ENCODE results near the gene RIMBP2. TPM values are rescaled to one million over a fixed set of nuclear protein-coding genes. Genes with fewer than 3 reads are reported as not detected.

The RIMBP2 gene
- total and polyA plus RNA-seq, 4 donors = 0.05 to 2.9 (median 0.95) TPM

DNA sequence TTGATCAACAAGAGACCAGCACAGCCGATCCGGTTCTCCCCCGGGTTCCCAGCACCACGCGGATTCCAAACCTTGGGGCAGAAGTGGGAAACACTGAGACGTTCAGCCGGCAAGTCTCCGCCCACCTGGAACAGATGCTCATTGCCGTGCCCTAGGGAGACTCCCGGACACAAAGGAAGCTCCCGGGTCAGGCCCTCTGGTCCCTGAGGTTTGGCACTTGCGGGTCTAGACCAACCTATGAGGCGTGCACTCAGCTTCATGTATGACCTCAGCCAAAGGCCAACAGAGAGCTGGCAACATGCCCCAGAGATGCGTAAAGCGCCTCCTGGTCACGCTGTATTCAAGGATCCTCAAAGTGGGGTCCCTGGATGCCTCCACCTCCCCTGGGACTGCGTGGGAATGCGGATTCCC is 2.5 kb downstream of the RIMBP2 start:
- 22 to 37% methylated on average over 18 of the region's 18 CpGs for WGBS, 2 donors
- TF ChIP-seq, protein P1, sequence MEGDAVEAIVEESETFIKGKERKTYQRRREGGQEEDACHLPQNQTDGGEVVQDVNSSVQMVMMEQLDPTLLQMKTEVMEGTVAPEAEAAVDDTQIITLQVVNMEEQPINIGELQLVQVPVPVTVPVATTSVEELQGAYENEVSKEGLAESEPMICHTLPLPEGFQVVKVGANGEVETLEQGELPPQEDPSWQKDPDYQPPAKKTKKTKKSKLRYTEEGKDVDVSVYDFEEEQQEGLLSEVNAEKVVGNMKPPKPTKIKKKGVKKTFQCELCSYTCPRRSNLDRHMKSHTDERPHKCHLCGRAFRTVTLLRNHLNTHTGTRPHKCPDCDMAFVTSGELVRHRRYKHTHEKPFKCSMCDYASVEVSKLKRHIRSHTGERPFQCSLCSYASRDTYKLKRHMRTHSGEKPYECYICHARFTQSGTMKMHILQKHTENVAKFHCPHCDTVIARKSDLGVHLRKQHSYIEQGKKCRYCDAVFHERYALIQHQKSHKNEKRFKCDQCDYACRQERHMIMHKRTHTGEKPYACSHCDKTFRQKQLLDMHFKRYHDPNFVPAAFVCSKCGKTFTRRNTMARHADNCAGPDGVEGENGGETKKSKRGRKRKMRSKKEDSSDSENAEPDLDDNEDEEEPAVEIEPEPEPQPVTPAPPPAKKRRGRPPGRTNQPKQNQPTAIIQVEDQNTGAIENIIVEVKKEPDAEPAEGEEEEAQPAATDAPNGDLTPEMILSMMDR (IDR thresholded peaks at IDR 0.05; ENCODE audit: control extremely low read depth, extremely low read depth) = no peak

DNA sequence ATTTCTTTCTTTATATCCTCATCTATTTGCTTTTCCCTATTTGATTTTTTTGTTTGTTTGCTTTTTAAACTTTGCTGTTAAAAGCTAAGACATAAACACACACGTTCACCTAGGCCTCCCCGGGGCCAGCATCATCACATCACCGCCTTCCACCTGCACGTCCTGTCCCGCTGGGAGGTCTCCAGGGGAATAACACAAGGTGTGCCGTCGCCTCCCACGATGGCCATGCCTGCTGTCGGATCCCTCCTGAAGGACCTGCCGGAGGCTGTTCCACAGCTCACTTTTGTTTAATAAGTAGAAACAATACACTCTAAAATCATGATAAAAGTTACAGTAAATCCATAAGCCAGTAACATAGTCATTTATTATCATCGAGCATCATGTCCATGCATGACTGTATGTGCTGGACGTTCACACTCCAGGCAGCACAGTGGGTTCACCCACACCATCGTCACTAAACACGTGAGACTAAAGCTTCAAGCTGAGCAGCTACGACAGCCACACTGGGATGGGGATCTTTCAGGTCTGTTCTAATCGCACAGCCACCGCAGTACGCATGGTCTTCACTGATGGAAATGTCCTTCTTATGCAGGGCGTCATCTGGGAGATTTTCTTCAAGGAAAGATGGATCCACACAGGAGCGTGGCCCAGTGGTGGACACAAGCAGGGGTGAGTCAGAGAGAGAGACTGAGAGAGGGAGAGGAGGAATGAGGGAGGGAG is 3.6 kb downstream of the RIMBP2 start:
- TF ChIP-seq, protein P1 (IDR thresholded peaks at IDR 0.05; ENCODE audit: control extremely low read depth, extremely low read depth) = no peak
- Histone ChIP-seq H3K9ac (ENCODE audit: insufficient read depth in 1 of 2, low read length in 2 of 2) (no peak overlapping the region), H3K36me3 (ENCODE audit: control insufficient read depth in 4 of 4, insufficient read depth in 4 of 4, low read length in 4 of 4) (no peaks in the 10 kb centered on the region), H3K27ac (ENCODE audit: low read depth in 1 of 2, low read length in 1 of 2) (no peak overlapping the region), H3K27me3 (ENCODE audit: control insufficient read depth in 3 of 3, insufficient read depth in 3 of 3, low read length in 2 of 3) (peaks cover 21 to 44% (median 23%) of the 10 kb centered on the region in 3 donors), H3K4me3 (no peak overlapping the region), H3K9me3 (ENCODE audit: control insufficient read depth in 4 of 4, insufficient read depth in 3 of 4, low read length in 3 of 4) (peaks cover 0 to 12% (median under 1%) of the 10 kb centered on the region in 4 donors), H3K4me1 (ENCODE audit: control insufficient read depth in 5 of 5, insufficient read depth in 5 of 5, low read length in 5 of 5) (peaks cover 0 to 17% (median 13%) of the 10 kb centered on the region in 5 donors)
- 77 to 89% methylated on average over 20 of the region's 20 CpGs for WGBS, 2 donors
- ATAC-seq (ENCODE audit: insufficient read depth, low FRiP score) (no peak), DNase-seq (no peak)

More for the DNA sequence above, 2.5 kb downstream of the RIMBP2 start:
- Histone ChIP-seq H3K9ac (ENCODE audit: insufficient read depth in 1 of 2, low read length in 2 of 2) (no peak overlapping the region), H3K27me3 (ENCODE audit: control insufficient read depth in 3 of 3, insufficient read depth in 3 of 3, low read length in 2 of 3) (peaks cover 21 to 44% (median 23%) of the 10 kb centered on the region in 3 donors), H3K27ac (ENCODE audit: low read depth in 1 of 2, low read length in 1 of 2) (no peak overlapping the region), H3K9me3 (ENCODE audit: control insufficient read depth in 4 of 4, insufficient read depth in 3 of 4, low read length in 3 of 4) (peaks cover 0 to 19% (median 3%) of the 10 kb centered on the region in 4 donors), H3K4me3 (no peak overlapping the region), H3K36me3 (ENCODE audit: control insufficient read depth in 4 of 4, insufficient read depth in 4 of 4, low read length in 4 of 4) (no peaks in the 10 kb centered on the region), H3K4me1 (ENCODE audit: control insufficient read depth in 5 of 5, insufficient read depth in 5 of 5, low read length in 5 of 5) (peaks cover 0 to 17% (median 13%) of the 10 kb centered on the region in 5 donors)
- DNase-seq (no peak), ATAC-seq (ENCODE audit: insufficient read depth, low FRiP score) (no peak)

DNA sequence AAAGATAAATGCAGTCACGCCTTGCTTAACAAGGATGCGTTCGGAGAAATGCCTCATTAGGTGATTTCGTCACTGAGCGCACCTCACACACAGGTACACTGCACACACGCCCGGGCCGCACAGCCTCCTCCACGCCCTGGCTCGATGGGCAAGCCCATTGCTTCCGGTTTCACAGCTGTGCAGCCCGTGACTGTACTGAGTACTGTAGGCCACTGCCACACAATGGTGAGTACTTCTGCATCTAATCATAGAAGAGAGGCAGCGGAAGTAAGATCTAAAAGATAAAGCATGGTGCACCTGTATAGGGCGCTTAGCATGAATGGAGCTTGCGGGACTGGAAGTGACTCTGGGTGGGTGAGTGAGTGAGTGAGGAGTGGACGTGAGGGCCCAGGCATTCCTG is 4.3 kb downstream of the RIMBP2 start:
- DNase-seq (no peak), ATAC-seq (ENCODE audit: insufficient read depth, low FRiP score) (no peak)
- H3K4me3 ChIP-seq = no peak overlapping the region
- H3K4me1 ChIP-seq (ENCODE audit: control insufficient read depth in 5 of 5, insufficient read depth in 5 of 5, low read length in 5 of 5) = peaks cover 0 to 15% (median 13%) of the 10 kb centered on the region in 5 donors
- no peak overlapping the region for H3K27ac ChIP-seq (ENCODE audit: low read depth in 1 of 2, low read length in 1 of 2)
- peaks cover 17 to 36% (median 21%) of the 10 kb centered on the region in 3 donors for H3K27me3 ChIP-seq (ENCODE audit: control insufficient read depth in 3 of 3, insufficient read depth in 3 of 3, low read length in 2 of 3)
- WGBS, 2 donors = 87 to 89% methylated on average over 16 of the region's 16 CpGs
- H3K9ac ChIP-seq (ENCODE audit: insufficient read depth in 1 of 2, low read length in 2 of 2) = no peak overlapping the region
- TF ChIP-seq, protein P1 (IDR thresholded peaks at IDR 0.05; ENCODE audit: control extremely low read depth, extremely low read depth) = no peak
- peaks cover 0 to 10% (median 0%) of the 10 kb centered on the region in 4 donors for H3K9me3 ChIP-seq (ENCODE audit: control insufficient read depth in 4 of 4, insufficient read depth in 3 of 4, low read length in 3 of 4)
- H3K36me3 ChIP-seq (ENCODE audit: control insufficient read depth in 4 of 4, insufficient read depth in 4 of 4, low read length in 4 of 4) = no peaks in the 10 kb centered on the region

Measured in lung (tissue), 12 donors.